DLD1 (cell line): ENCODE results near the gene ZHX3.

Experiments used
- in situ Hi-C: cut with HindIII; loops from 2 replicates; pipeline ENCODE4 v1.10.0; 2017; ENCODE audit warnings: low sequenced_read_pairs

ZHX3 gene

DNA sequence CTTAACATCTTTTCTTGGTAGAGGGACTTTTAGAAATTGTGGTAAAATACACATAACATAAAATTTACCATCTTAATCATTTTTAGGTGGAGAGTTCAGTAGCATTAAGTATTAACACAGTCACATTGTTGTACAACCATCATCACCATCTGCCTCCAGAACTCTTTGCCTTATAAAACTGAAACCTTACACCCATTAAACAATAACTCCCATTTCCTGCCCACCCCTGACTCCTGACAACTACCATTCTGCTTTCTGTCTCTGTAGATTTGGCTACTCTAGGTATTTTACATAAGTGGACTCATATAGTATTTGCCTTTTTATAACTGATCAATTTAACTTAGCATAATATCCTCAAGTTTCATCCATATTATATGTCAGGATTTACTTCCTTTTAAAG is 88.7 kb downstream of the ZHX3 start:
- in situ Hi-C loops: no loop called here

DNA sequence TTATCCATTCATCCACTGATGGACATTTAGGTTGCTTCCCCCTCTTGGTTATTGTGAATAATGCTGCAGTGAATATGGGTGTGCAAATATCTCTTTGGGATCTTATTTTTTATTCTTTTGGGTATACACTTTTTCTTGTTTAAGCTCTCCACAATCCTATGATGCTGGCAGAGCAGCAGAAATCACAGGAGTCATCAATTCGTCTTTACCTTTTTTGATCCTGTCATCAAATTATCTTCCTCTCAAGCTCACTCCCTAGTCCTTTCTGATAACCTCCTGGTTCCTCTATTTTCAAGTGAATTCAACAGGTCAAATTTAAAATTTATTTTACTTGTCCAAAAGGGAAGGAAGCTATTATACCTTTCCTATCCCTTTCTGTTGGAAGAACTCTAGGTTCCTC is 91.1 kb downstream of the ZHX3 start:
- in situ Hi-C loops: no loop called here

DNA sequence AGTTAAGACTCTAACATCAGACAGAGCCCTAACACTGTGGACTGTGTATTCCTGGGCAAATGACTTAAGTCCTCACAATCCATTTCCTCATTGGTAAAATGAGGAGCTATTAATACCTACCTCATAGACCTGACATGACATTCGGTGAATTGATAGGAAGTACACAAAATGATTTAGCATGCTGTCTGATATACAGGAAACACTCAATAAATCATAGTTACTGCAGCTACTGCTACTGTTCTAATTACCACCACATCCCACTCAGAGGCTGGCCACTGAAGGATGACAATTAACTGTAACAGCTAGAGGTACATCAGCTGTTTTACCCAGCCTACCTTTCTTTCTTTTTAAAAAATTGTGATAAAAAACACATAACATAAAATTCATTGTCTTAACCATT is 92.4 kb downstream of the ZHX3 start:
- in situ Hi-C loops: no loop called here

DNA sequence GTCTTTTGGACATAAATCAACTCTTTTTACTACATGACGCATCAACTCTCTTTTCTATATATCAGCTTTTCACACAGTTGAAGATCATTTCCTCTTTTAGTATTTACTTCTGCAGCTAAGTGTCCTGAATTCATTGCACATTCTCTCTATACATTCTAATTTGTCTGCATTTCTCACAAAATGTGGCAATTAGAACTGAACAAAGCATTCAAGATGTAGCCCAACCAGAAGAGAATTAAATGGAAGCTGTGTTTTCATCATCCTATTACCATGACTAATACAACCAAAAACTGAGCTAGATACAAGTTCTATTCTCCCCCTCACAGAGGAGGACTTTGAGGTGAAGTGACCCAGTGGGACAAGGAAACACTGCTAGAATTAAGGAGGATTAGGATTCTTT is 93.2 kb downstream of the ZHX3 start:
- in situ Hi-C loops: no loop called here

DNA sequence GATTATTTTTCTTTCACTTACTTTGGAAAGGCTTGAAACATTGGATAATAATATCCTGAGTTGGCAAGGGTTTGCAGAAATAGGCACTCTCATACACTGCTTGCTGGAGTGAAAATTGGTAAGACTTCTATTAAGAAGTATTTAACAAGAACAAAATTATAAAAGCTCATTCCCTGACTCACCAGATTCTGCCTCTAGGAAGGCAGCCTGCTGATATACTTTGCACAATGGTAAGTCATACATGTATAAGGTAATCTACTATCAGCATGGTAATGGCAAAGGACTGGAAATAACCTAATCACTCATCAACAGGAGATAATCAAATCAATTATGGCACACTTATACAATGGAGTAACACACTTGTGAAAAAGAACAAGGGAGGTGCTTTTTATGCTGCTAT is 94.4 kb downstream of the ZHX3 start:
- in situ Hi-C loops: no loop called here

DNA sequence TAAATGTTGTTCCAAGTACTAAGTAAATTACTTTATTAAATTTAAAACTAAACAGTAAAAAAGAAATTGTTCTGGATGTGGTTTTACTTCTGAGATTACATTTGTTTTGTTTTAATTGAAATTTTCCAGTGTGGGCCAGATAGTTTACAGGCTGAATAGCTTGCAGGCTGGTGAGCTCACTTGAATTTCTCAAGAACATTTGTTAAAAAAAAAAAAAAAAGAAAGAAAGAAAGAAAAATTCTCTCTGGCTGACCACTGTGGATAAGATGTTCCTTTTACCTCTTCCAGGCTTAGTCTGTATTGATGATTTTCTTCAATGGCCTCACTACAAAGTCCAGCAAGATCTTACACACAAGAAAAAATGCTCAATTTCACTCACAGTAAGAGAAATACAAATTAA is 94.8 kb downstream of the ZHX3 start:
- in situ Hi-C loops: no loop called here

DNA sequence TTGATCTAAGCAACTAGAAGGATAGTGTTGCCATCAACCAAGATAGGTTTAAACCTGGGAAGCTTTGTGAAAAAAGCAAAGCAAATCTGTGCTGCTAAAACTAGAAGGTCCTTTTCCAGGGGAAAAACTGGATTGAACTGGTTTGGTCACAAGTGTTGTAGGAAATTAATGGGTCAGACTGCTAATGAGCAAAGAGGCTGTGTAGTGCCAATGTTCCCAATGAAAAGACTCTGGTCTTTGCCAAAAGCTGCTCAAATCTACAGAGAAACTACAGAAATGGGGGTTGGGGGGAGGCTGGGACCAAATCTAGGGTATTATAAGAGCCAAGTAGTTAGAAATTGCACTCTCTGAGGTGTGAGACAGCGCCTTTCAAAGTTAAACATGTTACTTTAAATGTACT is 95.2 kb downstream of the ZHX3 start:
- in situ Hi-C loops: no loop called here

DNA sequence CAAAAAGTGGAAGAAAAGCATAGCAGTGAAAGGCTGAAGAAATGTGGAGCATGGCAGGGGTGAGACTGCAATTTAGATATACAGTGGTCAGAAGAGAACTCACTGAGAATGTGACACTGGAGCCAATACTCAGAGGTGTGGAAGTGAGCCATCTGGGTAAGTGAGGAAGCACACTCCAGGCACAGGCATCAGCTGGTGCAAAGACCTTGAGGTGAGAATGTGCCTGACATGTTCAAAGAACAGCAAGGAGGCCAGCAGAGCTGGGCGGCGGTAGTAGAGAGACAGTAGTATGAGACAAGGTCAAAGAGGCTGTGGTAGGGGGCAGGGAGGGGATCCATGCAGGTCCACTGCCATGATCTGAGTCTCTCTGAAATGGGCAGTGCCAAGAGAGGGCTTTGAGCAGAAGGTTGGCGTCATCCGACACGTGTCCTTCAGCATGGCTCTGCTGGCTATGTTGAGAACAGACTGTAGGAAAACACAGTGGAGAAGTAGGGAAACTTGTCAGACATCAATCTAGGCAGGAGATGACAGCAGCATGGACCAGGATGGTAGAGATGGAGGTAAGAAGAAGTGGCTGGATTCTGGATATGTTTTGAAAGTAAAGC is 95.8 kb downstream of the ZHX3 start:
- in situ Hi-C loops: no loop called here

DNA sequence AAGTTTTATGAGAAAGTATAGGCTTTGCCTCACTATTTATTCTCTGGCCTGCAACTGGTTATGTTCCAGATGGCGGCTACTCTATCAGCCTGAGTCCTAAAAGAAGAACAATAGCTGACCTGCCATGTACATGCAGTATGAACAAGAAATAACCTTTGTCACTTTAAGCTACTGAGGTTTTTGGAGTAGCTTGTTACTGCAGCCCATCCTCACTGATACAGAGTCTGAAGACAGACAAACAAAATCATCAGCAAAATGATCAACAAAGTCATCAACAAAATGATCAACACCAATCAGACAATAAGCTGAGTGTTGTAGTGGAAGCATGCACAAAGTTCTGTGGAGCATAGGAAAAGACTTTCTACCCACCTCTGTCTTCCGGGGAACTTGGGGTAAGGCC is 97.7 kb downstream of the ZHX3 start:
- in situ Hi-C loops: no loop called here

DNA sequence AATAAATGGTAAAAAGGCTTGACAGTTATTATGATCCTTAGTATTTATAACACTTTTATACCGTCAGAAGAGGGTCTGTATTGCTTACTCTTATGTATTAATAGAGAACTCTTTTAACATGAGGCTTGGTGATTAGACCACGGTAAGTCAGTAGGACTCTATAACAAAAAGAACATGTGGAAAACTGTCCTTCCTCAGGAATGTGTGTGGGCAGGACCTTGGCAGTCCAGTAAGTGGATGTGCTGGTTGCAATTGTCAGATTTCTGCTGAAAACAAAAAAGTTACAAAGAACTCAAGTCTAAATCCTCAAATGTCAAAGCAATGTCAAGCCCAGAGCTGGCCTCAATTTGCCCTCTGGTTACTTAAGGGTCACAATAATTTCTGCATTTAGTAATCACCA is 99.1 kb downstream of the ZHX3 start:
- in situ Hi-C loops: no loop called here

DNA sequence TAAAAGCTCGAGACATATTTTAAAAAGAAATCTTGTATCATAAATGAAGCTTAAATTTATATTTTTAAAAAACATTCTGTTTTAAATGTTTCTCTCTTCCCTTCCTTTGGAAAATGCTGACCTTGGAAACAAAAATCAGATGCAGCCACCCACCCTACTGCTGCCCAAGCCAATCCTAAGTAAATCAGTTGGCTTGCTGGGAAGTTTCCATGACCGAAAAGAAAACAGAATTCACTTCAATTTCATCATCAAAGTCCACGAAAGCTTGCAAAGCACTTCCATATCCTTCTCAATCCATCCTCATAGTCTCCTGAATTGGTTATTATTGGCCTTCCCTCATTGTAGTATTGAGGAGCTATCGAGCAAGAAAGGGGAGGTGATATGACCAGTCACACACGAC is 100.1 kb downstream of the ZHX3 start:
- in situ Hi-C loops: no loop called here

DNA sequence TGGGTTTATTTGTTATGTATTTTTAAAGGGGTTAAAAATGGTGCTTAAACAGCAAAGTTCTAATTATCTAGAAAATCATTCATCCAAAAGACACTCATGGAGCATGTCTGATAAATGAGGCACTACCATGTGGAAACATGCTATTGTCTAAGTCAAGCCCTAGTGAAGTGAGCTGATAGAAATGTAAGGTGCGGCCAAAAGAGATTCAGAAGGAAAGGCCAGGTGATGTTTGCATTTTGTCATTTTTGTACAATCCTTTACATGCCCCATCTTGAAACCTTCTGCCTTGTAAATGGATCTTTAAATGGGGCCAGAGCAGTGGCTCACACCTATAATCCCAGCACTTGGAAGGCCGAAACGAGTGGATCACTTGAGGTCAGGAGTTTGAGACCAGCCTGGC is 102.9 kb downstream of the ZHX3 start:
- in situ Hi-C loops: no loop called here

DNA sequence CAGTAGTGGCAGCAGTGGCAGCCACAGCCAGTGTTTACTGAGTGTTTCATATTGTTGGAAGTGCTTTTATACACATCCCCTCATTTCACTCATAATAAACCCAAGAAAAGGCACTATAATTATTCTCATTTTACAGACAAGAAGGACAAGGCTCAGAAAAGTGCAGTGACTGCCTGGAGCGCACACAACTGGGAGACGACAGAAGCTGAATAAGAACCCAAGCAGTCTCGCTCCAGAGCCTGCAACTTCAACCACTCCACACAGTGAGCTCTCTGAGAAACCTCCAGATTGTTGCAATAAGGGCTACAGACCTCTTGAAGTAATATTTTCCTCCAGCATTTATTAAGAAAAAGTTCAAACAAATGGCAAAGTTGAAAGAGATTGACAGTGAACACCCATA is 103.3 kb downstream of the ZHX3 start:
- in situ Hi-C loops: no loop called here

DNA sequence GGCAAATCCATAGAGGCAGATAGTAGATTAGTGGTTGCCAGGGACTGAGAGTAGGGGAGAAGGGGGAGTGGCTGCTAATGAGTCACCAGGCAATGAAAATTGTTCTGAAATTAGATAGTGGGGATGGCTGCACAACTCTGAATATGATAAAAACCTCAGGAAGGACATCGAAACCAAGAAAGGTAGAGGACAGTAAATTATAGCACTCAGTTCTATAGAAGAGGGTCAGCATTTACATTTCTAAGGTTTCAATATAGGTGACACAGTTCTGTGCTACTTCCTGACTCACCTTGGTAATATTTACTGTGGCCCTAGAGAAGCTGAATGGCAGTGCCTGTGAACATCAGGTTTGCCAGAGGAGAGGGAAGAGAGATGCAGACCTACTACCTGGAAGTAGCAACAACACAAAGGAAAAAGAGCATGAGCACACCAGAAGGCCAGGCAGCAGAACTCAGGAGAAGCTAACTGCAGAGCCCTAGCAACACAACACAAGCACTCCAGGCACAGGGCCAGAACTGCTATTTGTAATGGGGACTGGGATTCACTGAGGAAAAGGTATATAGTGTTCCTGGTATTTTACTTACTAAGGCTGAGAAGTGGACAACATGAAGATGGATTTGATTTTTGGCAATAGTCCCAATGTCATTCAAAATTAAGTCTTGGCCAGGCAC is 104.2 kb downstream of the ZHX3 start:
- in situ Hi-C loops: no loop called here

DNA sequence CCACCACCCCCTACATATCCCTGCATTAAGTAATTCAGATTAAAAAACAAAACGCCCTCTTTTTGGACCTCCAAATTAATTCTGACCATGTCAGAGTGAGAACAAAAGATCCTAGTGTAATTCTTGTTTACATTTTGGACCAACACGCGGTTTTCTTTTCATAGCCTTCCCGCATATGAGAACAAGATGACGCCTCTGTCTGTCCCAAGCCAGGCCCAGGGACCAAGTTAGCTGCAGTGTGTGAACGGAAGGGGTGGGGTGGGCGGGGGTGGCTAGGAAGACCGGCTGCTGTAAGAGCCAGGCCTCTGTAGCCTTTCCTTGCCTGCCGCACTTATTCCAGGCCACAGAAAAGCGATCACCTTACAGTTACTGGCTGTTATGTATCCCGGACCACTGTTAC is 112.2 kb downstream of the ZHX3 start:
- in situ Hi-C loops: no loop called here

DNA sequence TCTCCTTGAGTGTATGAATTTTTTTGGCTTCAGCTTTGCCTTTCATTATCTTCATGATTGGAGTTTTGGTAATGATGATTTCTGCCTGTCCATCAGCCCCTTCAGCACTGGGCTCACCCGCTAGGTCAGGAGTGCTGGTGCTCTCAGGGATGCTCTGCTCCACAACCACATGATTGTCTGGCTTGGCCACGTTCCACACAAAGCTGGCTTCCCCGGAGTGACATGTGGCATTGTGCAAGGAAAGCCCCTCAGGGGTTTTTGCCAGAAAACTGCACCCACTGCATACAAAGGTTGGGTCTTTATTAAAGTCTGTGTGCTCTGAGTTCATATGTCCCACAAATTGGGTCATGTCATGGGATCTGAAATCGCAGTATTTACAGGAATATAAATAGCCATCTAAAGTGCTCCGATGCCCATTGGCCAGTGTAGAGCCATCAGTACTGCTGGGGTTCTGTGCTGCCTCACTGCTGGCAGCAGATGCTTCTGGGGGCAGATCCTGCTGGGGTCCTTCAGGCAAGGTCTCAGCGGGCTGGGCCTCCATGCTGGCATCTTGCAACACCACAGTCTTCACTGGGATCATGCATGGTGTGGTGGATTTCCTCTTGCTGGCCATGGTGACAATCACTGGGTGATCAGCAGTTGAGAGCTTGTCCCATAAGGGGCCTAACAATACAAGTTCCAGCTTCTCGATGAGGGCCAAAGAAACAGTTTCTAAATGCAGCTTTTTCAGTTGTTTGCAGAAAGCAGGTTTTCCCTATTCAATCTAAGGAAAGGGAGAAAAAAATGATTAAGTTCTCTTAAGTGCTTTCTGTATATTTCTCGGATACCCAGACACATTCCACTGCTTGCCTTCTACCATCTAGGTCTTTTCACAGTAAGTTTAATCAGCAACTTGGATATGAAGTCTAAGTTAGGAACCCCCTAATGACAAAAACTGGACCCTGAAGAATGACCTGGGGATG is 112.9 kb downstream of the ZHX3 start:
- in situ Hi-C loops: no loop called here

DNA sequence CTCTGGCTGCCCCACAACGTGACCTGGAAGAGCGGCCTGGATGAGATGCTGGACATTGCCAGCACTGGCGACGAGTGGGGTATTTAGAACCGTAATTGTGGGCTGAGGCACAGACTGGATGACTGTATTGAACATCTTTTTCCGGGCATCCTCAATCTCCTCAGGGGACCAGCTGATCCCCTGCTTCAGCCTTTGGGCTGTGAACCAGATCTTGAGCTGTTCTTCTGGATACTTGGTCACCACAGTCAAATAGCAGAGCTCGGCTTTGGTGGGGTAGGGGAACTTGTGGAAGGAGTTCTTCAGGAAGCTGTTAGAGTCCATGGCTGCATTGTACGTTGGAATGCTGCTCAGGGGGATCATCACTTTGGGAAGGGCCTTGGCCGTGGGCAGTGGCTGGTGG is 113.9 kb downstream of the ZHX3 start:
- in situ Hi-C loops: no loop called here

DNA sequence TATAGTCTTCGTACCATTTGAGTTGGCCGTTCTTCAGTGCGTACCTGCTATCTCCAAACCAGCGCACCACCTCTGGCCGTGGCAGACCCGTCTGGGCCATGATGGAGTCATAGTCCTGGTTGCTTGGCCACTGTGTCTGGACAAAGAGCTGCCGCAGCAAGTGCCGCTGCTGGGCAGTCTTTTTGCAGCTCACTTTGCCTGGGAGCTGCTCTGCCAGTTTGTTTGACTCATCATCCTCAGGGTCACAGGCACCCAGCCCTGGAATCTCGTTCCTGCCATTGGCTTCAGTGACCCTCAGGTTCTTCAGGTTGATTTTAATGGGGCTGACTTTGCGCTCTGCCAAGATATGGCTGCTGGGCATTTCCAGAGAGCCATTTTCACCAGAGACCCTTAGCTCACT is 115.1 kb downstream of the ZHX3 start:
- in situ Hi-C loops: no loop called here

DNA sequence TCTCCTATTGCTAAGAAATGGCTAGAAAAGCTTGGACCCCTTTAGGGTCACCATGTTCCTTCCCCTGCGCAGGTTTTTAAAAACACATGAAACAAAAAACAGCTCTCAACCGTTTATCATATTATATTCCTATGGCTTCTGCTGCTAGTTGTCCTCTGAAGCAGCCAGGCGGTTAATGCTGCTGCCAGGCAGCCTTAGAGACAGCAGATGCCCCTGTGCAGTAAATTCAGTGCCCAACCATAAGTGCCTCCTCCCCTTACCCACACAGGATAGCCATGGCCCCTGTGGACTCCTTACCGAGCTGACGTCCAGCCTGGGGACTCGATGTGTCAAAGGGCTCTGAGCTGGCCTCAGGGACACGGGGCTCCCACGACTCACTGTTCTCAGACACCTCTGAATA is 115.8 kb downstream of the ZHX3 start:
- in situ Hi-C loops: no loop called here

DNA sequence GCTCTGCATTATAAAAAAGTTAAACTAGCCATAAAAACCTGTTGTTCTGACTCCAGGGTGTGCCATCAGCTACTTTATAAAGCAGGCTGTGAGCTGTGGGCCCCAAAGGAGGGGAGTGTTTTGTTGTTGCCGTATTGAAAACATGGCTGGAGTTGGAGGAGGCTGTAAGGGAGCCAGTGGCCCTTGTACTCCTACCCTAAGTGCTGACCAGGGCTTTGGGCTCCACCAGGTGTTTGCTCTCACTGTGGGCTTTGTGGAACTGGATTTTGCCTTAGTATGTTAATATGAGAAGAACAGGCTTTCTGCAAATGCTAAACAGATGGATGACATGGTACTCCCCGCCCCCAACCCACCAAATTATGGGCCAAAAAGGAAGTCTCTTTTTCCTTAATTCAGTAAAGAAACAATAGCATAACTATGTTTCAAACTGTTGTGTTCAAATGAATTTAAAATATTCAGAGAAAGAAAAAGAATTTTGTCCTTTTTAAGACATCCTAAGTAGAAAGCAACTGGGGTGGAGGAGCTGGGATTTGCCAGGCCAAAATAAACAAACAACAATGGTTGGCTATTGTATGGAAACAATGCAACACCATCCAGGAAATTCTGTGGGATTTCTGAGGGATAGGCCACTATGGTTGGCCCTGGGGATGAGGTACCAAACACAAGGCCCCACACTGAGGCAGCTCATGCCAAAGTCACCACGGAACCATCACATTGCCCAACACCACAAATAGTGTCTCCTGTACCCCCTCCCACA is 116.9 kb downstream of the ZHX3 start:
- in situ Hi-C loops: no loop called here

DNA sequence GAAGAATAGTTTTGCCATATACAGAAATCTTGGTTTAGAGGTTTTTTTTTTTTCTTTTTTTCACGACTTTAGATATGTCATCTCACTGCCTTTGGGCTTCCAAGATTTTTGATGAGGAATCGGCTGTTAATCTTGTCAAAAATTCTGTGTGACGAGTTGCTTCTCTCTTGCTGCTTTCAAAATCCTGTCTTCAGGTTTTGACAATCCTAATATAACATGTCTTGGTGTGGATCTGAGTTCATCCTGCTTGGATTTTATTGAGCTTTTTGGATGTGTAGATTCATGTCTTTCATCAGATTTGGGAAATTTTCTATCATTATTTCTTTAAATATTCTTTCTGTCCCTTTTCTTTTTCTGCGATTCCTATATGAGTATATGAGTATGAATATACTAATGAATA is 119.1 kb downstream of the ZHX3 start:
- in situ Hi-C loops: no loop called here
